HuH-7.5 (cell line): ENCODE data around the gene UTRN.

Experiments
- DNase-seq: peaks from one replicate; pipeline ENCODE4 v3.0.0; 2011; ENCODE audit warnings: low spot score

UTRN gene

GRCh38 chr6:144314003-144314485 lies 28.9 kb downstream of the UTRN start:
- no peak for DNase-seq

DNA sequence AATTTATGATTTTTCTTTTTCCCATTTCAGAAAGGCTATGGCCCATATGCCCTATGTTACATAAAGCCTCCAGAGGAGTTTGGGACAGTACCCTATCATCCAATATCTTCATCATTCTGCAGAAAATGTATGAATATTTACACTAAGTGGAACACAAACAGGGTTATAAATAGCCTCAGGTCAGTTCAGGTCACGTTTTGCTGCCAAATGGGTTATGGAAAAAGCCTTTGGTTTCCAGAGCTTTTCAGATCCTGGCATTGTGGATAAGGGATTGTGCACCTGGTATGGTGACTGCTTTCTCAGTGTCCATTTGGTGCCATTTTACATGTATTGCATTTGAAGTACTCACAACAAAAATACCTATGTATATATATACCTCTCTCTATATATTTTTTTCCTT lies 29.4 kb downstream of the UTRN start:
- DNase-seq, result no peak

DNA sequence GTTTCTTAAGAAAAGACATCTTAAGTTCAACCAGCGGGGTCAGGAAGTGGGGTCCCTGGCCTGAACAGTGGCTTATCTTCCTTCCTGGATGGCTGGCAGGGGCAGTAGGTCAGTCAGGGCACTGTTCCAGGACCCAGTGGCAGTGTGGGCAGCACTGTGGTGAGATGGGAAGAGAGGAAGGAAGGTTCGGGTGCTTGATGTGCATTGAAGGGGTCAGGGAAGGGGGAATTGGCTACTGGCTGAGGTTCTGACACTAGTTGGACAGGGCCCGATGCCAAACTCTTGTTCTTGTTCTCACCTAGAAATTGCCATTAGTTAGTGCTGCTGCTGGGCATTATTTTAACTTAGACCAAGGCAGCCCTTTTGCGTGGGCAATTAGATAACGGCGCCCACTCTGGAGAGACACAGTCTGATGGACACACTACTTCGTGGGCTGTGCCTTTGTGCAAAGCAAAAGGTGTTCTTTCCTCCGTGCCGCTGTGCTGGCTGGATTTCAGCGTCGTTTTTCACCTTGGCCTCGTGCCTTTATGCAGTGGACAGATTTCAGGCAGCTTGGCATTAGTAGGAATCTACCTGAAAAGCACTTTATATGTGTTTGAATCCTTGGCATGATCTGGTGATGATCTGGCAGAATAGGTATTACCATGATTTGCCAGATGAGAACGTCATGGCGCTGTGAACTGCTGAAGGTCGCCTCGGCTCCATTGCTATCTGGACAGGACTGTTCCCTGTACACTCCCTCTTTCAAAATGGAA lies 30.3 kb downstream of the UTRN start:
- DNase-seq, result no peak

- no peak for DNase-seq
These were observed 31.1 kb downstream of the UTRN start for GRCh38 chr6:144315981-144316861.

GRCh38 chr6:144316862-144317195 lies 31.7 kb downstream of the UTRN start:
- no peak for DNase-seq

DNA sequence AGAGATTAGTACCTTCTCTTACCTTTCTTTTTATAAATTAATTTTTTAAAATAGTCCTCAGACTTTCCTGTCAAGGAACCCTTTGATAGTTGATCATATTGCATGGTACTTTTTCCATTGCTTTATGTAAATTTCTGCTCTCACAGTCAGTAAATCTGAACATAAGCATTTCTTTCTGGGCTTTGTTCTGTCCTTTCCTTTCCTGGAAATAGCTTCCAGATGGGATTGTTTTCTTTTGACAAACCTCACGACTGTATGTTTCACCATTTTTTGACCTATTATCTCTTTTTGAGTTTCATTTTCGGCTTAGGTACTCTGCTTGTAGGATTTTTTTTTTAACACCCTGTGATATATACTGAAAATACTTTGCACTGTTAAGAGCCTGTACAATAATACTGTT lies 32.6 kb downstream of the UTRN start:
- DNase-seq, result no peak

DNA sequence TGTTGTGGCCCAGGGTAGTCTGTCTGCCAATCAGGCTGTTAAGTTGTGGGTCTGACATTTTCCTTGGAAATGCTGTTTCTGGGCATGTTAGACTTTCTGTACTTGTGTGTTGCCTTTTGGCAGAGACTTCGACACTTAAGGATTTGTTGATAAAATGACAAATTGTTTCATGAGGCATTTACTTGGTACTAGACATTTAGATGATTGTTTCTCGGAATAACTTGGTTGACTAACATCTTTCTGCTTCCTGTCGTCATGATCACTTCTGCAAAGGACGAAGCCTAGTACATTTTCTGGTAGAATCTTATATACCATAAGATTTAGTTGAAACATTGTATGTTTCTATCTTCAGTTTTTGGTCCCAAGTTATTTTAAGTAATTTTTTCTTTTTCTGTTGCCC lies 34.1 kb downstream of the UTRN start:
- no peak for DNase-seq

DNA sequence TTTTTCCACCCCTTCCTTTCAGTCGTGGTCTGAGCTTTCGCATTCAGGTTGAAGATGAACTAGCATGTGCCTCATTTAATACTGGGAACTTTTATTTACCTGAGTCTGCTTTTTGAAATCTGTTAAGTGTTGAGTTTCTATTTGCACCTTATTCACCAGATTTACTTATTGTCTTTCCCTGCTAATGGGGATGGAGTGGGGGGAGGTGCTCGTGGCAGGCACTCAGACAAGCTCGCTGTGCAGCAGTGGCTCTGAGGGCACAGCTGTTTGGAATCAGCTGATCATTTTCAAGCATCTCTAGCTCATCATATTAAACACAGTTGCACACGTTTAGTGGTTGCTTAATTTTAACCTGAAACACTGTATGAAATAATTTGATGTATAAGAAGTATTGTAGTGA lies 35.6 kb downstream of the UTRN start:
- no peak for DNase-seq

- no peak for DNase-seq
These were observed 36.9 kb downstream of the UTRN start for GRCh38 chr6:144321839-144322591.

- DNase-seq, result no peak
These were observed 40.1 kb downstream of the UTRN start for GRCh38 chr6:144325232-144325631.

- no peak for DNase-seq
These were observed 41.3 kb downstream of the UTRN start for GRCh38 chr6:144326393-144326792.

DNA sequence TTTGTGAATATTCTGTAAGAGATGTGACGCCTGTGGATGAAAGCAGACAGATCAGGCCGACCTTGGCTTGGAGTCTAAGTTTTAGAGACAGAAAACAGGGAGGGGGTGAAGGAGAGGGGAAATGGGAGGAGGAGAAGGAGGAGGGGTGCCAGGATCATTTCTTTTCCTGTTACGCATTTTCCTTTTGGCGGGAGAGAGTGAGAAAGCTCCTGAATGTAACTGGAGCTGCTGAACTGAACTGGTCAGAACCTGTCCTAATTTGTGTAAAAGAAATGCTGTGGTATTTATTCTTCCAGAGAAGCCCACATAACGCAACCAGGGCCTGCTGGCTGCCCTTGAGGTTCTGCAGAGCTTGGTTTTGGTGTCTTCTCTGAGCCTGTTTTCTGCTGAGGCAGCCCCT lies 41.9 kb downstream of the UTRN start:
- DNase-seq, result no peak

DNA sequence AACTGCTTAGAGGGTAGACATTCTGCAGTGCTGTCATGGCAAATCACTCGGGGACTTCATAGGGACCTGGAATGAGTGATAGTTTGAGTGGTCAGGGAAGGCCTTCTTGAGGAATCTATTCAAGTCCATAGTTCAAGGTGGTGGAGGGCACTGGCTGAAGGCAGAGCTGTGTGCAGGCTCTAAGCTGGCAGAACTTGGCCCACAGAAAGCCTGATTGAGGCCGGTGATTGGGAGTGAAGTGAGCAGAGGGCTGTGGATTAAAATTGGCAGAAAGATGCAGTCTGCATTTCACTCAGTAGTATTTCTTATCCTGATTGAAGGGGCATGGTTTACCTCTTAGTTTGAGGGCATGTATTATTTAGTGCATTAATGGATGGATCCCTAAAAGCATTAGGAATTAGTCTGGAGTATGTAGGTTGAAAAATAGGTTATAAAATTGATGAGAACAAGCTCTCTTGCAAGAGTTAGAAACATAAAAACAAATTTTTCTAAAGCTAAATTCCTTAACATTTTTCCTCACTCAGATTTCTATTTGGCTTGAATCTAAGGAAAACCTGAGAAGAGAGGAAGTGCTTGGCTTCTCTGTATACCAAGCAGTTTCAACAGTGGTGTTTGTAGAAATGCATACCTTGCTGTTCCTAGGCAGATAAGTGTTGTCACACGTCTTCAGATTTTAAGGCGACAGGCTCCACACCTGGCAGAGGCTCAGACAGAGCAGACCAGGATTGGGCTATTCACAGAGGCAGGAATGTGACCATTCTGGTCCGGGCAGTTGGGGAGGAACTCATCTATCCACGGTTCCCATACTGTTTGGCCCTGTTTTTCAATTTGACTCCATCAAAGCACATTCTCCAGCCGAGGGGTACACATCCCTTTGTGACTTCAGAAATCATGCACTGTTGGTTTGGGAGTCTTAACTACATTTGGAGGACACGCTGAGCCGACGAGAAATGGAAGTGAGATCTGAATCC lies 45.2 kb downstream of the UTRN start:
- DNase-seq, result no peak

DNA sequence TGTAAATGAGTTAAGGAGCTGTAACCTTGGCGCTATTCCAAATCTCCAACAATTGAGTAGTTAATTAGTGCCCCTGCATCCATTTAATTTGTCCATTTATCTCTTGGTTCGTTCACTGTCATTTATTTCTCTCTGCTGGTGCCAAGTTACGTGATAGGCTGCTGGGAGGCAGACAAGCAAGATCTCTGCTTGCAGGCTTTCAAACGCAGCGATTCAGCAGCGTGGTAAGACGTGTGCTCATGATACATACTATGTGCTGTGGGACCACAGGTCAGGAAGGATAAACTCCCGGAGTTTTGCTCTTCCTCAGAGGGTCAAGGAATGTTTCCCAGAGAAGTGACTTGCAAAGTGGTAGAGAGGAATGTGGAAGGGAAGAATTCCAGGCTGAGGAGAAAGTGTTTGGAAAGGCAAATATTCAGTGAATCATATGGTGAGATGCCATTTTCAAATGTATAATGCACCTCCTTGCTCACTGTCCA lies 46.4 kb downstream of the UTRN start:
- DNase-seq, result no peak

GRCh38 chr6:144332177-144332576 lies 47.0 kb downstream of the UTRN start:
- no peak for DNase-seq

GRCh38 chr6:144334150-144334708 lies 49.1 kb downstream of the UTRN start:
- DNase-seq, result no peak
